K562 (cell line): ENCODE measurements around the gene LIF. TPM values are rescaled to one million over a fixed set of nuclear protein-coding genes. Genes with fewer than 3 reads are reported as not detected.

ENCODE experiments used
- CHD7 ChIP-seq: fragments of 200-600 bp; sonication (generic); IDR thresholded peaks from one replicate; pipeline ENCODE4 v1.6.1; 2012; ENCODE audit warnings: mild to moderate bottlenecking, low read depth, low read length, inconsistent platforms
- MEF2D ChIP-seq: conservative IDR thresholded peaks from 2 replicates; pipeline ENCODE4 v1.6.1; 2016; ENCODE audit warnings: low read depth, missing genetic modification characterization, missing compliant biosample characterization
- PYGO2 ChIP-seq: fragments of 450-650 bp; IDR thresholded peaks from 2 replicates; pipeline ENCODE4 v1.6.1; 2016; ENCODE audit warnings: mild to moderate bottlenecking, missing genetic modification characterization, moderate library complexity, missing compliant biosample characterization
- TEAD1 ChIP-seq, 2 experiments: fragments of 450-650 bp in 1 of 2; sonication (generic) in 1 of 2; formaldehyde crosslinking; IDR thresholded peaks; 2 replicates each; pipeline versions ENCODE4 v1.4.0 to v1.8.0; 2020 to 2022; ENCODE audit warnings: mild to moderate bottlenecking in 2 of 2, missing genetic modification reagents in 1 of 2
- UBTF ChIP-seq, 2 experiments: IDR thresholded peaks; 2 replicates each; pipeline ENCODE4 v1.6.1; 2012; ENCODE audit warnings: improper control_type of control experiment in 2 of 2, low read depth in 2 of 2, low read length in 2 of 2, borderline replicate concordance in 1 of 2
- ZBTB17 ChIP-seq: fragments of 450-650 bp; formaldehyde crosslinking; IDR thresholded peaks from 2 replicates; pipeline ENCODE4 v1.4.0; 2020; ENCODE audit warnings: mild to moderate bottlenecking
- ZBTB33 ChIP-seq: sonication (generic); formaldehyde crosslinking; IDR thresholded peaks from 2 replicates; pipeline ENCODE4 v1.8.1; 2023; ENCODE audit warnings: mild to moderate bottlenecking, missing genetic modification reagents
- ZBTB5 ChIP-seq: fragments of 450-650 bp; IDR thresholded peaks from 2 replicates; pipeline ENCODE4 v1.6.1; 2017; ENCODE audit warnings: antibody characterized with exemption
- polyA plus RNA-seq, 8 experiments: library from polyadenylated mRNA; depleted of rRNA in 4 of 8; stranded (reverse) in 5 of 8; unstranded in 3 of 8; fragments of >200 nt; fragmentation: Nextera tagmentation in 2 of 8; fragmentation: Illumina TruSeq in 1 of 8; extraction: Ambion mirVana in 2 of 8; extraction: Trizol in 1 of 8; gene quantifications; 2 replicates each; pipeline versions ENCODE4 v1.2.1 to v1.2.3, GENCODE V29; 2011 to 2014; ENCODE audit warnings: inconsistent platforms in 1 of 8, missing spikeins in 1 of 8
- total RNA-seq, 7 experiments: library from RNA; depleted of rRNA in 6 of 7; stranded (reverse); fragments of >200 nt in 6 of 7; fragmentation: Illumina TruSeq in 2 of 7; extraction: Trizol in 2 of 7; gene quantifications; 2 replicates each; pipeline versions ENCODE4 v1.2.1 to v1.2.3, GENCODE V29; 2011 to 2021; ENCODE audit warnings: low replicate concordance in 1 of 7

Gene LIF
- total and polyA plus RNA-seq, 9 of the 15 experiments (the other 6 are each of a cell fraction or from before 2014, with no cell fraction given) = 0.05 to 0.39 (median 0.18) TPM; not detected in 3

GRCh38 chr22:30216710-30217109, 29.8 kb downstream of the LIF start (continued):
- TF ChIP-seq ZBTB33 = no peak
- TF ChIP-seq MEF2D = no peak
- TF ChIP-seq UBTF (IDR thresholded peaks at IDR 0.05; ENCODE audit: borderline replicate concordance in 1 of 2, low read depth in 2 of 2, low read length in 2 of 2) = 0 out of 4 replicates have a peak, but pooled peaks of 1 of the 2 experiments have one; percentile 42
- TF ChIP-seq PYGO2 (tag) = 0 out of 2 replicates have a peak, but pooled peaks have one; percentile 54
- TF ChIP-seq ZBTB17 (CRISPR knock-in tag) = 0 out of 2 replicates have a peak, but pooled peaks have one; percentile 66
- no peak for TF ChIP-seq ZBTB5
- peak; percentile 65 to 88; a peak in 3 of 4 replicates for TF ChIP-seq TEAD1 (CRISPR knock-in tag; IDR thresholded peaks at IDR 0.05)
- TF ChIP-seq CHD7 = no peak
